Measurements from ENCODE around the gene PPA1.

Gene PPA1

GRCh38 chr10:70254778-70255328 lies 21.6 kb upstream of the PPA1 start:
- Histone ChIP-seq H3K79me2 (ENCODE audit: insufficient read depth, low read length) (no peaks in the 10 kb centered on the region), H3K27me3 (ENCODE audit: low read length) (no peaks in the 10 kb centered on the region), H3K4me3 (ENCODE audit: insufficient read depth, low read length, poor library complexity, severe bottlenecking) (no peak overlapping the region), H3K36me3 (ENCODE audit: low read length) (no peaks in the 10 kb centered on the region), H3F3A (ENCODE audit: insufficient read depth) (no peaks in the 10 kb centered on the region), H2AFZ (ENCODE audit: low read depth, low read length, severe bottlenecking) (no peak overlapping the region), H4K20me1 (ENCODE audit: low read depth, low read length) (no peaks in the 10 kb centered on the region), H3K9ac (ENCODE audit: low read length) (no peak overlapping the region), H3K27ac (ENCODE audit: low read depth, low read length) (no peak overlapping the region), H3K9me3 (ENCODE audit: insufficient read depth, low read length) (no peaks in the 10 kb centered on the region), H3K9me2 (replicated peaks; ENCODE audit: insufficient read depth, low read length) (no peaks in the 10 kb centered on the region), H3K4me2 (ENCODE audit: low read depth, low read length, poor library complexity, severe bottlenecking) (no peak overlapping the region)
- no peak for TF ChIP-seq EZH2phosphoT487 (conservative IDR thresholded peaks at IDR 0.05; ENCODE audit: low read length)
- TF ChIP-seq CTCF (IDR thresholded peaks at IDR 0.05; ENCODE audit: insufficient read depth, low read length, poor library complexity, severe bottlenecking), result no peak

GRCh38 chr10:70253878-70254765 lies 20.9 kb upstream of the PPA1 start:
- no peaks in the 10 kb centered on the region for H3K9me2 ChIP-seq (replicated peaks; ENCODE audit: insufficient read depth, low read length)
- H3K27me3 ChIP-seq (ENCODE audit: low read length), result no peaks in the 10 kb centered on the region
- H4K20me1 ChIP-seq (ENCODE audit: low read depth, low read length), result no peaks in the 10 kb centered on the region
- H3K9me3 ChIP-seq (ENCODE audit: insufficient read depth, low read length), result no peaks in the 10 kb centered on the region
- no peaks in the 10 kb centered on the region for H3K36me3 ChIP-seq (ENCODE audit: low read length)
- no peak overlapping the region for H3K4me2 ChIP-seq (ENCODE audit: low read depth, low read length, poor library complexity, severe bottlenecking)
- H3F3A ChIP-seq (ENCODE audit: insufficient read depth), result no peaks in the 10 kb centered on the region
- no peaks in the 10 kb centered on the region for H3K79me2 ChIP-seq (ENCODE audit: insufficient read depth, low read length)
- H2AFZ ChIP-seq (ENCODE audit: low read depth, low read length, severe bottlenecking), result no peak overlapping the region
- H3K9ac ChIP-seq (ENCODE audit: low read length), result no peak overlapping the region
- no peak for TF ChIP-seq EZH2phosphoT487 (conservative IDR thresholded peaks at IDR 0.05; ENCODE audit: low read length)
- no peak for TF ChIP-seq CTCF (IDR thresholded peaks at IDR 0.05; ENCODE audit: insufficient read depth, low read length, poor library complexity, severe bottlenecking)
- no peak overlapping the region for H3K4me3 ChIP-seq (ENCODE audit: insufficient read depth, low read length, poor library complexity, severe bottlenecking)
- no peak overlapping the region for H3K27ac ChIP-seq (ENCODE audit: low read depth, low read length)

DNA sequence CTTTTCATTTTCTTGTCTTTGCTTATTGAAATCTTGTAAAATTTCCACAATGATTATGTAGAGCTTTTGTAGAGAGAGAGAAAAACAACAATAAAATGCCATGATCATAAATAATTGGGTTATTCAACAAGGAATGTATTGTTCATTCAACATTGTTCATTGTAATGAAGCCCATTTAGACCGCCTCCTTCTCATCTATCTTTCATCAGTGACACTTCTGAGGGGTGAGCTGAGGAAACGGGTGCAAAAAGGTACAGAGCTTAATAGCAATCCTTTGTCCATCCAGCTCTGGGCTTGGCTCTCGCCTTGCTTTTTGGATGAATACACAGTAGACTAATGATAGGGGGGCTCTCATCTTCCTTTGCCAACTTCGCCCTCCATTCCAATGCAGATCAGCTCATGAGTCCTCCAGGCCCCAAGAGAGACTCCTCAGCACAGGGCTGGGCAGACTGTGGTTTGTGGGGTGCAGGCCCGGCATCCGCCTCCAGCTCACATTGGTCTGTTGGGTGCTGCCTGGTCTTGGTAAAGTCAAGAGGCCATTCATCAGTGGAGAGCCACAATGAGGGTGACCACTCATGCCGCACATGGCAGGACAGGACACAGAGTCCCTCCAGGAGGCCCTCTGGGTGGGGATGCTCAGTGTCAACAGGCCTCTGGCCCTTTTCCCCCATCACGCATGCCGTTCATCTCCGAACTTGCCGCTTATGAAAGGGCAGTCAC lies 17.9 kb upstream of the PPA1 start:
- H3K4me3 ChIP-seq (ENCODE audit: insufficient read depth, low read length, poor library complexity, severe bottlenecking), result no peak overlapping the region
- no peaks in the 10 kb centered on the region for H4K20me1 ChIP-seq (ENCODE audit: low read depth, low read length)

More for the DNA sequence above, 17.9 kb upstream of the PPA1 start:
- Histone ChIP-seq H3K36me3 (ENCODE audit: low read length) (no peaks in the 10 kb centered on the region), H3K27ac (ENCODE audit: low read depth, low read length) (no peak overlapping the region), H3K4me2 (ENCODE audit: low read depth, low read length, poor library complexity, severe bottlenecking) (no peak overlapping the region), H3F3A (ENCODE audit: insufficient read depth) (no peaks in the 10 kb centered on the region), H3K9ac (ENCODE audit: low read length) (no peak overlapping the region), H3K79me2 (ENCODE audit: insufficient read depth, low read length) (no peaks in the 10 kb centered on the region), H2AFZ (ENCODE audit: low read depth, low read length, severe bottlenecking) (no peak overlapping the region), H3K27me3 (ENCODE audit: low read length) (no peaks in the 10 kb centered on the region), H3K9me3 (ENCODE audit: insufficient read depth, low read length) (no peaks in the 10 kb centered on the region), H3K9me2 (replicated peaks; ENCODE audit: insufficient read depth, low read length) (no peaks in the 10 kb centered on the region)
- no peak for TF ChIP-seq EZH2phosphoT487 (conservative IDR thresholded peaks at IDR 0.05; ENCODE audit: low read length)
